Natural killer cell (primary cell): ENCODE results near the gene VPS50. TPM values are rescaled to one million over a fixed set of nuclear protein-coding genes. Genes with fewer than 3 reads are reported as not detected.

Experiments
- ATAC-seq, 3 donors: fragments of 150-1000 bp in 2 of 3; fragments of 200-7000 bp in 1 of 3; cut with Tn5 transposase; 1 replicate in 1 of 3; 2 replicates in 2 of 3; pipeline ENCODE4 v1.10.0; 2021; ENCODE audit warnings: mild to moderate bottlenecking in 2 of 3, moderate library complexity in 2 of 3
- DNase-seq, 2 donors: peaks; one replicate each; pipeline versions ENCODE4 v3.0.0 to v3.0.0-alpha.2; 2013 to 2021; ENCODE audit warnings: mixed read lengths in 1 of 2
- H3K27ac ChIP-seq: one replicate; pipeline ENCODE4 v1.5.1; 2013; ENCODE audit warnings: mild to moderate bottlenecking, low read length
- H3K27me3 ChIP-seq: one replicate; pipeline ENCODE4 v1.6.1; 2013; ENCODE audit warnings: low read length; ENCODE audit not compliant: control insufficient read depth, insufficient read depth
- H3K36me3 ChIP-seq: one replicate; pipeline ENCODE4 v1.6.1; 2013; ENCODE audit warnings: low read length; ENCODE audit not compliant: control insufficient read depth, insufficient read depth
- H3K4me1 ChIP-seq: one replicate; pipeline ENCODE4 v1.6.1; 2013; ENCODE audit warnings: low read length; ENCODE audit not compliant: control insufficient read depth, insufficient read depth
- H3K4me3 ChIP-seq: one replicate; pipeline ENCODE4 v1.5.1; 2013; ENCODE audit warnings: low read length
- H3K9me3 ChIP-seq: one replicate; pipeline ENCODE4 v1.6.1; 2013; ENCODE audit warnings: low read length; ENCODE audit not compliant: control insufficient read depth, insufficient read depth
- H3K27ac Mint-ChIP-seq, 2 donors: one replicate each; pipeline ENCODE4 v1.8.0; 2022; ENCODE audit warnings: mild to moderate bottlenecking in 2 of 2, mixed read lengths in 2 of 2, moderate library complexity in 1 of 2
- H3K27me3 Mint-ChIP-seq, 2 donors: one replicate each; pipeline ENCODE4 v1.8.0; 2022; ENCODE audit warnings: low read depth in 2 of 2, mixed read lengths in 2 of 2
- H3K36me3 Mint-ChIP-seq: one replicate; pipeline ENCODE4 v1.8.0; 2022; ENCODE audit warnings: mixed read lengths
- H3K4me1 Mint-ChIP-seq, 2 donors: one replicate each; pipeline ENCODE4 v1.8.0; 2022; ENCODE audit warnings: mixed read lengths in 2 of 2
- H3K4me3 Mint-ChIP-seq: one replicate; pipeline ENCODE4 v1.8.0; 2022; ENCODE audit warnings: mild to moderate bottlenecking, moderate library complexity, mixed read lengths
- H3K9me3 Mint-ChIP-seq, 2 donors: one replicate each; pipeline ENCODE4 v1.8.0; 2022; ENCODE audit warnings: mixed read lengths in 2 of 2
- WGBS: methylation state at CpG from one replicate; pipeline ENCODE4 v1.1.7; 2013; ENCODE audit warnings: missing lambda C conversion rate; ENCODE audit not compliant: insufficient coverage; 5-methylcytosine and 5-hydroxymethylcytosine counted together
- intact Hi-C: fragments of 100-400 bp; cut with micrococcal nuclease; formaldehyde crosslinking; loops from one replicate; pipeline ENCODE4 v1.14.2; 2022
- total RNA-seq, 4 donors: library from RNA; stranded (reverse); fragments of 120-200 nt in 1 of 4; gene quantifications; one replicate each; pipeline versions ENCODE4 v1.2.3 to v1.2.4, GENCODE V29; 2013 to 2022
- TF ChIP-seq, protein P1 (sequence below): fragments of 200-600 bp; IDR thresholded peaks from one replicate; pipeline ENCODE4 v1.8.0; 2022; ENCODE audit warnings: antibody characterized with exemption

Gene VPS50
- total RNA-seq, 3 donors from 2014 or later (not counting 1 experiment from before 2014, with no cell fraction given) = 29.0 to 32.8 (median 31.7) TPM

- H3K9me3 Mint-ChIP-seq = no peaks in the 10 kb centered on the region
- ATAC-seq (no peak), DNase-seq (no peak)
- H3K4me1 ChIP-seq = no peaks in the 10 kb centered on the region
- no peaks in the 10 kb centered on the region for H3K36me3 ChIP-seq
- H3K27me3 Mint-ChIP-seq = peaks cover 28 to 64% of the 10 kb centered on the region in 2 donors
- 89% methylated on average over 5 of the region's 5 CpGs for WGBS
- TF ChIP-seq, protein P1, sequence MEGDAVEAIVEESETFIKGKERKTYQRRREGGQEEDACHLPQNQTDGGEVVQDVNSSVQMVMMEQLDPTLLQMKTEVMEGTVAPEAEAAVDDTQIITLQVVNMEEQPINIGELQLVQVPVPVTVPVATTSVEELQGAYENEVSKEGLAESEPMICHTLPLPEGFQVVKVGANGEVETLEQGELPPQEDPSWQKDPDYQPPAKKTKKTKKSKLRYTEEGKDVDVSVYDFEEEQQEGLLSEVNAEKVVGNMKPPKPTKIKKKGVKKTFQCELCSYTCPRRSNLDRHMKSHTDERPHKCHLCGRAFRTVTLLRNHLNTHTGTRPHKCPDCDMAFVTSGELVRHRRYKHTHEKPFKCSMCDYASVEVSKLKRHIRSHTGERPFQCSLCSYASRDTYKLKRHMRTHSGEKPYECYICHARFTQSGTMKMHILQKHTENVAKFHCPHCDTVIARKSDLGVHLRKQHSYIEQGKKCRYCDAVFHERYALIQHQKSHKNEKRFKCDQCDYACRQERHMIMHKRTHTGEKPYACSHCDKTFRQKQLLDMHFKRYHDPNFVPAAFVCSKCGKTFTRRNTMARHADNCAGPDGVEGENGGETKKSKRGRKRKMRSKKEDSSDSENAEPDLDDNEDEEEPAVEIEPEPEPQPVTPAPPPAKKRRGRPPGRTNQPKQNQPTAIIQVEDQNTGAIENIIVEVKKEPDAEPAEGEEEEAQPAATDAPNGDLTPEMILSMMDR = no peak
- intact Hi-C loops = no loop called here
- H3K27ac ChIP-seq = no peak overlapping the region
- no peak overlapping the region for H3K4me3 Mint-ChIP-seq
- H3K36me3 Mint-ChIP-seq = no peaks in the 10 kb centered on the region
- H3K9me3 ChIP-seq = no peaks in the 10 kb centered on the region
- H3K4me3 ChIP-seq = no peak overlapping the region
- H3K27ac Mint-ChIP-seq = no peak overlapping the region
- peaks cover 7% of the 10 kb centered on the region for H3K27me3 ChIP-seq
- no peaks in the 10 kb centered on the region for H3K4me1 Mint-ChIP-seq
Observed at GRCh38 chr7:93211228-93211818, 20.8 kb upstream of the VPS50 start.

DNA sequence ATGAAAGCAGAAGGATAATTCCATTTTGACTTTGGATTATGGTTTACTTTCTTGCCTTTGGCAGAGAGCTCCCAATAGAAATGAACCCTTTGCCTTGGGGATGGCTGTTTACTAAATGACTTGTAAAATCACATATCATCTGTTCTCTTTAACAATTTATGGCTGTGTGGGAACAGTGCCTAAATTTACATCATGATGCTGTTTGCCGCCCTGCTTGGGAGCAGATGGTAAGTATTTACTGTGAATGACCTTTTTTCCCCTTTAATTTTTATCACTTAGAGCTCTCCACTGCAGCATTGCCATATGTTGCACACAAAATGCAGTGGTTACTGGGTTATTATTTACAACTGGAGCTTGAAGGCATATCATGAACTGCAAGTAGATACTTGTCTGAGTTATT is 19.3 kb upstream of the VPS50 start:
- Histone ChIP-seq H3K4me1 (no peaks in the 10 kb centered on the region), H3K27me3 (peaks cover 7% of the 10 kb centered on the region), H3K9me3 (no peaks in the 10 kb centered on the region), H3K36me3 (no peaks in the 10 kb centered on the region), H3K27ac (no peak overlapping the region), H3K4me3 (no peak overlapping the region)
- DNase-seq = no peak
- H3K4me1 Mint-ChIP-seq = no peaks in the 10 kb centered on the region
- no CpG with 5 or more reads among the region's 1 CpG for WGBS
- no peaks in the 10 kb centered on the region for H3K9me3 Mint-ChIP-seq
- peaks cover 30 to 66% of the 10 kb centered on the region in 2 donors for H3K27me3 Mint-ChIP-seq
- no peak overlapping the region for H3K27ac Mint-ChIP-seq
- H3K36me3 Mint-ChIP-seq = no peaks in the 10 kb centered on the region
- TF ChIP-seq, protein P1 = no peak
- H3K4me3 Mint-ChIP-seq = no peak overlapping the region
- ATAC-seq = no peak
- intact Hi-C loops = no loop called here

DNA sequence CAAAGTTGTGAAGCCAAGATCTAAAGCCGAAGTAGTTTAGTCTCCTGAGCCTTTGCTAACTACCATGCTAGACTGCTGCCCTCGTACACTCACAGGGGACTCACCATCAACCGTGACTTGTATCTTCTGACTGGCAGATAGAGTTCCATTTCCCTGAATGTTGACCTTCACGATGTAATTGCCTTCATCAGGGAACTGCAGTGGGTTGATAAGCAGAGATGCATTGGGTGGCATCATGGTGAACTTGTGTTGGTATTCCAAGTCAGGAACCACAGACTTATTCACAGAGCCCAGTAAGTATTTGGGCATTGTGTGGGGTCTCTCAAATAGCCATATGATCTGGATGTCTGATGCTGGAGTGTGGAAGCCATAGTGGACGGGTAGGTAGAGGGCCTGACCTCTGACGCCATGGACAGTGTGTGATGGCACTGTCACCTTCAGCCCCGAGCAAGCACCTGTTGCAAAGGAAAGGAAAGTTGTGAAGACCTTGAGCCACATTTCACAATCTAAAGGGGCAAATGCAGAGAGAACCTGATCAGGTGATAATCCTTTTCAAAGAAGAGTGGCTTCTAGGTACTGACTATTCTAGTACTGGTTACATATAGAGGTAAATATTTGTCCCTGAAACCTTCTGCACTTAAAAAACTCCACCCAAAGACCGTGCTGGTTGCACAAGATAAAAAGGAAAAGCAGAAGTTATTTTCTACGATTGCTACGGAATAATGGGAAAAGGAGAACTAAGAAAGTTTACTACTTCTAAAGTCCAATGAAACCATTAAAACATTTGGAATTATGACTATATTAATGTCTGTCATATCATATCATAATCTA is 13.0 kb upstream of the VPS50 start:
- peaks cover 2% of the 10 kb centered on the region for H3K27me3 ChIP-seq
- H3K9me3 Mint-ChIP-seq = no peaks in the 10 kb centered on the region
- H3K4me1 ChIP-seq = no peaks in the 10 kb centered on the region
- TF ChIP-seq, protein P1 = no peak
- no peak overlapping the region for H3K27ac Mint-ChIP-seq
- no peak for DNase-seq
- 87% methylated on average over 7 of the region's 10 CpGs for WGBS
- no peak overlapping the region for H3K27ac ChIP-seq
- intact Hi-C loops = no loop called here
- no peaks in the 10 kb centered on the region for H3K9me3 ChIP-seq
- no peak overlapping the region for H3K4me3 Mint-ChIP-seq
- H3K36me3 Mint-ChIP-seq = no peaks in the 10 kb centered on the region
- peaks cover 22 to 23% of the 10 kb centered on the region in 2 donors for H3K27me3 Mint-ChIP-seq
- no peak overlapping the region for H3K4me3 ChIP-seq
- H3K36me3 ChIP-seq = no peaks in the 10 kb centered on the region
- no peak for ATAC-seq
- no peaks in the 10 kb centered on the region for H3K4me1 Mint-ChIP-seq
